Activated CD8-positive, alpha-beta memory T cell treated with anti-CD3 and anti-CD28 coated beads for 4 hours (primary cell): ENCODE results near the gene CACNA2D1.

Experiments used
- DNase-seq, 2 donors: peaks; one replicate each; pipeline ENCODE4 v3.0.0-alpha.2; 2020; ENCODE audit warnings: low read depth in 2 of 2

CACNA2D1 gene

GRCh38 chr7:82343716-82344115 lies 99.9 kb downstream of the CACNA2D1 start:
- DNase-seq: no peak

GRCh38 chr7:82339958-82340357 lies 103.6 kb downstream of the CACNA2D1 start:
- no peak for DNase-seq

- no peak for DNase-seq
These were observed 107.7 kb downstream of the CACNA2D1 start for GRCh38 chr7:82335927-82336326.

GRCh38 chr7:82335001-82335400 lies 108.6 kb downstream of the CACNA2D1 start:
- no peak for DNase-seq

DNA sequence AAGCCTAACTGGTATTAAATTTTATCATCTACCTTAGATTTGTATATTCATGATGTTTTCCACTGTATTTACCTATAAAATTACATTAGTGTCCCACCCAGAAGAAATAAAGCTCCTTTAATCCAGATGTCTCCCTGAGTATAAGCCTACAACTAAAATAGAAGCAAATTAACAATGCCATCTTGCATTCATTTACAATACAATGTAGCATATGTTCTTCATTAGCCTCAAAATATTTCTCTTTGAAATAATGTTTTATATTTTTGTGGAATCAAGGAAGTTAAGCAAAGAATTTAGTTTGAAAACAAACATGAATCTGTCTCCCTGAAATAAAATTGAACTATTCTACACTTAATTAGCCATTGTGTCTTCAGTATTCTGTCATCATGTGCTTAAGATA lies 112.3 kb downstream of the CACNA2D1 start:
- DNase-seq: no peak

DNA sequence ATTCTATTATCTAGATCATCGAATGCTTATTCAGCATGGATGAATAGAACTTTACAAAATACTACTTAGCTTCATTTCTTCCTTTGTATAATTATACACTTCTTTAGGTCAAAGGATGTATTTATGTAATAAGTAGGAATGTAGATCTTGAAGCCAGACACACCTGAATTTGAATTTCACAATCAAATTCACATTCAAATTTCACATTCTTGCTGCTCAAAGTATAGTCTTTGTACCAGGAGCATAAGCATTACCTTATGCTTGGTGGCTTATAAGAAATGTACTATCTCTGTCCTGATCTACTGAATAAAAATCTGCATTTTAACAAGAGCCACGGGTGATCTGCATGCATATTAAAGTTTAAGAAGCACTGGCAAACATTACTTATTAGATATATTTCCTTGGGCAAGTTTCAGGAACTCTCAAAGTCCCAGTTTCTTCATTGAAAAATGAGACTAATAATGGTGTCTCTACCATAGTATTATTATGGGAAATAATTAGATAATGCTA lies 112.8 kb downstream of the CACNA2D1 start:
- DNase-seq: no peak

DNA sequence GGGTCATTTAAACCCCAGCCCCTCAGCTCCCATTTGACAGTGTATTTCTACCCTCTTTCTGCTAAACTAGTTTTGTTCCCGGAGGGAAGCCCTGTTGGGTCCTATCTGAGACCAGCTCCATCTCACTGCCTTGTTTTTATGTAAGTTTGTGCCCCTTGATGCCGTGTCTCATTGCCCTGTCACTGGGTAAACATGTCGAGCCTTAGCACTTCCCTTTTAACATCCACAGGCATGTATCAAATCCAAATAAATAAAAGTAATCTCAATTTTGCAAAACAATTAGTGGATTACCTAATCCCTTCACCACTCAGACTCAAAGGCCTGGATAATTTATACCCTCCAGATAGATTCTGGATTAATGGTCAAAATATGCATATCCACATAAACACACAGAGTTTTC lies 115.7 kb downstream of the CACNA2D1 start:
- no peak for DNase-seq

DNA sequence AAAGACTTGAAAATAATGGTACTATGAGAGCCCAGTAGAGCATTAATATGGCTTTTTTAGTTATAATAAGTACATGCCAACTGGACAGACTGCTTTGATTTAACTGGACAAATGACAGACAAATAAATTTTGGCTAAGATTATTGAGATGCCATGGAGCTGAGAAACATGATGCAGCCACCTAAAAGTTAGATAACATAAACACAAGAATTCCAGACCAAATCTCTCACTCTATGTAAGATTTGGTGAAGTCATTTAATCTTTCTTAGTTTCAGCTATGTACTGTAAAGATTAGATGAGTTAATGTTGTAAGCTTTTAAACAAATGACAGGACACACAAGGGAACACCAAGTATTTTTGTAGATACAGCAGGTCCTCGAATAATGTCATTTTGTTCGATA lies 118.2 kb downstream of the CACNA2D1 start:
- no peak for DNase-seq

GRCh38 chr7:82323806-82324205 lies 119.8 kb downstream of the CACNA2D1 start:
- no peak for DNase-seq

GRCh38 chr7:82319674-82320118 lies 123.9 kb downstream of the CACNA2D1 start:
- no peak for DNase-seq

GRCh38 chr7:82318786-82319185 lies 124.8 kb downstream of the CACNA2D1 start:
- no peak for DNase-seq

- DNase-seq: no peak
These were observed 125.8 kb downstream of the CACNA2D1 start for GRCh38 chr7:82317760-82318159.

- DNase-seq: no peak
These were observed 126.3 kb downstream of the CACNA2D1 start for GRCh38 chr7:82317257-82317721.

DNA sequence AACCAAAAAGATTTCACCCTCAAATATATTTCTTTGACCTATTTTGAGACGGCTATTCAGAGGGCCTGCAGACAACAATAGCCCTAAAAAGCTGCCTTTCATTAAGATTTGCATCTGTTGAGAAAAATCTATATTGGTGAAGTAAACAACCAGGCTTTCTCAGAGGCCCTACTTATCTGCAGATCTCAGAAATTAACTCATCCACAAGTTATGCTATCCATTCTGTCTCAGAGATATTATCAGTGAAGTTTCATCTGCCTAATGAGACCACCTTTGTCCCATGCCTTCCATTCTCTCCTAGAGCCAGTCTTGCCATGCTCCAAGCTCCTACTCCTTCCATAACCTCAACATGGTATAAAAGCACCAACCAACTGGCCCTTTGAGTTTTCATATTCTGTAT lies 130.3 kb downstream of the CACNA2D1 start:
- DNase-seq: no peak

GRCh38 chr7:82312646-82313045 lies 130.9 kb downstream of the CACNA2D1 start:
- DNase-seq: no peak

GRCh38 chr7:82305347-82306005 lies 138.1 kb downstream of the CACNA2D1 start:
- DNase-seq: no peak

- DNase-seq: no peak
These were observed 148.7 kb downstream of the CACNA2D1 start for GRCh38 chr7:82294865-82295264.

GRCh38 chr7:82294382-82294784 lies 149.2 kb downstream of the CACNA2D1 start:
- no peak for DNase-seq

DNA sequence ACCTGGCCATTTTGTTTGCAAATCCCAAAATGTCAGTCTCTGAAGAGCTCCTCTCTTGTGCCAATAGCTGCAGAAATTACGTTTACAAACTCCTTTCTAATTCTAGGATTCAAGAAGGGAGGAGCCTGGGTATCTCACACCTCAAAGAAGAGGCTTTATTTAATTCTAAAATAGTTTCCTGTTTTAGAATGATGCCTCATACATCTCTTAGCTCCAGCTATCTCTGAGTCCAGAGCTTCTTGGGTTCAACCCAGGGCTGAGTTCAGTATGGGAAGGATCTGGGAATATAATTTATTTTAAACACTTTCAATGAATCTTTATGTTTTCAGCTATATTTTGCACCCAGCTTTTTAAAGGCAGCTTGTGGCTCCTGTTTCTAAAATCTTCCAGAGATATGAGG lies 150.1 kb downstream of the CACNA2D1 start:
- DNase-seq: no peak

- DNase-seq: no peak
These were observed 151.6 kb downstream of the CACNA2D1 start for GRCh38 chr7:82291931-82292330.

- no peak for DNase-seq
These were observed 153.7 kb downstream of the CACNA2D1 start for GRCh38 chr7:82289889-82290288.

GRCh38 chr7:82289152-82289535 lies 154.4 kb downstream of the CACNA2D1 start:
- DNase-seq: no peak

- no peak for DNase-seq
These were observed 156.8 kb downstream of the CACNA2D1 start for GRCh38 chr7:82286798-82287140.
